NCI-H460 (cell line): ENCODE results near the gene MXD1. TPM values are rescaled to one million over a fixed set of nuclear protein-coding genes. Genes with fewer than 3 reads are reported as not detected.

ENCODE experiments used
- DNase-seq: peaks from one replicate; pipeline ENCODE4 v3.0.0-alpha.2; 2016; ENCODE audit warnings: low read depth; ENCODE audit errors: extremely low read depth
- total RNA-seq: library from RNA; depleted of rRNA; stranded (reverse); fragments of >200 nt; shearing (Covaris generic); gene quantifications from 2 replicates; pipeline ENCODE4 v1.2.3, GENCODE V29; 2014

MXD1 gene
- total RNA-seq, 1 experiment from 2014 or later = 4.9 TPM

DNA sequence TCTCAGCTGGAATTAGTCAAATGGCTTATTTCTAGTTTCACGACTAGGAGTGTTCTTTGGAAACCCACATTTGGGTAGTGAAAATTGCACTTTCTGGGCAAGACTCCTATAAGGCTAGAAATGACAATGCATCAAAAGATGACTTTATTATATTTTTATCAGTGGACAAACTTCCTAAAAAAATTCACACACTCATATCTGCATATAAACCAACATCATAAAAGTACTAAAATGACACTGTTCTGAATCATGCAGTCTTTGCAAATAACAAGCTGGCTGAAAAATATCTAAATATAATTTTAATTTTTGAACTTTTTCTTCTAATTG lies 17.6 kb downstream of the MXD1 start:
- DNase-seq = no peak

DNA sequence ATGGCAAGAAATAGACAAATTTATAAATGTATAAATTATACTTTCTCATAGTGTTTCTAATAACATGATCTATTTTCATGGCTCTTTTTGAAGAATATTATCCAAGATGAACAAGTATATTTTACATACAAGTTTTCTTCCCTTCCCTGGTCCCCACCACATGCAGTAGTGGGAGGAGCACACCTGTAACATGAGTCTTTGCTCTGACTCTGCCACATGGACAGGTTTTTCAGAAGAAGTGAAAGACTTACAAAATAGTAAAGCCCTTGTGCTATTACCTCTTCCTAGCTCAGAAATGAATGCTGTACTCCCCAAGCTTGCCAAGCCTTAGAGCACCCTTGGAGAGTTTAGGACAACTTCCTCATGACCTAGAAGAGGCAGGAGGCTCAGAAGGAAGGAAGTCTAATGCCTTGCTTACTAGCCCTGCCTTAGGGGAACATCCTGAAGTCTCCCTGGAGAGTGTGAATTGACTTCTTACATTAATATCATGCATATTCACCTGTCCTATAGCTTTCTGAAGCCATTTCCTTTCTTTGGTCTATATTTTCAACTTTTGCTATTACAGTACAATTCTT lies 18.4 kb downstream of the MXD1 start:
- DNase-seq = no peak

DNA sequence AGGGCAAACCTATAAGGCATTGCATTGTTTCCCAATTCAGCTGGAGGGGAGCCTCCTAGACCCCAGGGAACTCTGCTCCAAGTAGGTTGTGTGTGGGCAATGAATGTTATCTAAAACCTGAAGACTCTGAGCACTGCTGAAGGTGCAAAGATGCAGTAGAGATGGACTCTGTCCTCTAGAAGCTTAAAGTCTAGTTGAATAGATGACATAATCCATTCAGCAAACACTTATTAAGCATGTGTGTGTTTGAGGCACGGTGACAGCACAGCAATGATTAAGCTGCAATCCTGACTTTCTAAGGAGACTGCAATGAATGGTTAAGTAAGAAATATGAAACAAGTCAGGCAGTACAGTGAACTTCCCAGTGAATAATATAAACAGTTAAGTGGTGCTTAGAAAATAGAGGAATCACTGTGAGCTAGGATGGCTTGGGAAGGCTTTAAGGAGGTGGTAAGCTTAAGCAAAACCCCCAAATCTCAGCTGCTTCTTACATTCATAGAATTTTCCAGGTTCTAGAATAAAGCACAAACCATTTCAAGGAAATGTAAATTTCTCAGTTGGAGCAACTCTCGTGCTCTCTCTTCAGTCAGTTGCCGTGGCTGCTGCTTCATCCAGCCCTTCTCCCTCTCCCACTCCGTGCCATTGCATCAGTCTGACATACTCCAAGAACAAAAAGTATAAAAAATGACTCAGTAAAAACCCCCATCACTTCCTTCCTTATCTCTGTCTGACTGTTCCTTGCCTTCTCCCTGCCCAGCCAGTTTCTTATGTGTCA lies 19.1 kb downstream of the MXD1 start:
- DNase-seq = no peak

DNA sequence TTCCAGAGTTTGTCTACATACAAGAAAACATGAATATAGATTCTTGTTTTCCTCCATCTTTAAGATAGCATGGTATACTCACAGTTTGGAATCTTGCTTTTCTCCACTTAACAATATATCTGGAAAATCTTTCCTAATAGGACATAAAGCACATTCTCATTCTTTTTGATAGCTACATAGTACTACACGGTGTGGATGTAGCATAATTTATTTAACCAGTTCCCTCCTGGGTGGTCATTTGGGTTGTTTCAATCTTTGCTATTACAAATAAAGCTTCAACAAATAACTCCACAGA lies 19.7 kb downstream of the MXD1 start:
- DNase-seq = no peak

DNA sequence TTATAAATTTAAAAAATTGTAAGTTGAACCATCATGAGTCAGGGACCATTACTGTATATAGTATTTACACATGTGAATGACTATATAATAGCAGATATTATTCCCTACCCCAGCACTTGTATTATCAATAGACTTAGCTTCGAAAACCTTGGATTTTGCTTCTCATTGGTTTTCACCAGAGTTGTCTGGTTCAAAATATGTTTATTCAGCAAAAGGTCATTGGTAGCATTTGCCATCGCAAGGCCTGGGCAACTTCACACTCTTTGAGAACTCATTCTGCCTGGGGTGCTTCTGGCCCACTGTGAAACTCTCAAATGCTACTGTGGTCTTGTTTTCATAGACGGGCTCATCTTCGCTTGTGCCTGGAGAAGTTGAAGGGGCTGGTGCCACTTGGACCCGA lies 20.1 kb downstream of the MXD1 start:
- no peak for DNase-seq

DNA sequence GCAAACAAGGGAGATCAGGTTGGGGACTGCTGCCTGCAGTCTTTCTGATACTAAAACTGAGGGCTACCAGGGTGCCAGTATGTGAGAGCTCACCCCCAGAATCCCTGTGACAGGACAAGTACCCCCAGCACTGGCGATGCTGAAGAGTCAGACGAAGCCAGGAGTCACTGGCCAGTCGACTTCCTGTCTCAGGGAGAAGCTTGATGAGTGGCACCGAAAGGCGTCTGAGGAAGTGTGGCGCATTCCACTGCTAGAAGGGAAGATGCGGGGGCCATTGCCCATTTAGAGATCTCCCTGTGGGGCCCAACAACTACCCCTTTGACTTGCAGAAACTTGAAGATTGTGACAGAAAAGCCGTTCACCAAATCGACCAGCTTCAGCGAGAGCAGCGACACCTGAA lies 22.0 kb downstream of the MXD1 start:
- no peak for DNase-seq

DNA sequence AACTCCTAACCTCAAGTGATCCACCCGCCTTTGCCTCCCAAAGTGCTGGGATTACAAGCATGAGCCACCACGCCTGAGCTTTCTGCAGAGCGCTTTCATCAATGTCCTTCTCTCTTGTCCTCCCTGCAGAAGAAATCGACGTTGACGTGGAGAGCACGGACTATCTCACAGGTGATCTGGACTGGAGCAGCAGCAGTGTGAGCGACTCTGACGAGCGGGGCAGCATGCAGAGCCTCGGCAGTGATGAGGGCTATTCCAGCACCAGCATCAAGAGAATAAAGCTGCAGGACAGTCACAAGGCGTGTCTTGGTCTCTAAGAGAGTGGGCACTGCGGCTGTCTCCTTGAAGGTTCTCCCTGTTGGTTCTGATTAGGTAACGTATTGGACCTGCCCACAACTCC lies 23.1 kb downstream of the MXD1 start:
- DNase-seq = no peak

DNA sequence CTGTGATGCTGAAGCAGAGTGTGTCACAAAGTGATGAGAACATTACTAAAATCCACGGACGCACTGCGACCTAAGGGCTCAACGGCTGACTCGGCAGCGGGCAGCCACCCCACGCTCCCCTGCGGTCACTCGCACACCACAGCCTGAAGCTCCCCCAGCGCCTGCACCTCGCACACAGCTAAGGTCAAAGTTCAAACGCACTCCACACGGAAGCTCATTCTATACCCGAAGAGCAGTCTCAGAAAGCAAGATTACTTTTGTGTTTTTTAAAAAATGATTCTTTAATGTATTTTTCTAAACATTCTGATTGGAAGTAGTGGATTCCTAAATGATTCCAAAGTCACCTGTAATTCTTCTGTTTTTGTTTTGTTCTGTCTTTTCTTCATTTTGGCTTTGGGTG lies 24.8 kb downstream of the MXD1 start:
- no peak for DNase-seq

DNA sequence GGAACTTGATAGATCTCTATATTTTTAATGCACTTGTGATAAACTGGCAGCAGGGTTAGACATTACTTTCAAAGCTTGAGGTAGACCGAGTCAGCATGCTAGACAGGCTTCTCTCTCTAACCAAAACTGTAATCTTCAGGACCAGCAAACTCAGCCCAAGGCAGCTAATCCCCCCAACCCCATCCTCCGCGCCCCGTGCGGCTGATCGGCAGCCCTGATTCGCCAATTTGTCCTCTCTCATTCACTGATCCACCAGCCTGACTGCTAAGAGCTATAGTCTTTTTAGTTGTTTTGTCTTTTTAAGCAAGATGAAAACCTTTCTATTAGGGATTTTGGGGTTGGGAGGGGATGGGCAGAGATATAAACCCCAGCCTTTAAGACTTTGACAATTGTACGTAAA lies 25.8 kb downstream of the MXD1 start:
- no peak for DNase-seq

DNA sequence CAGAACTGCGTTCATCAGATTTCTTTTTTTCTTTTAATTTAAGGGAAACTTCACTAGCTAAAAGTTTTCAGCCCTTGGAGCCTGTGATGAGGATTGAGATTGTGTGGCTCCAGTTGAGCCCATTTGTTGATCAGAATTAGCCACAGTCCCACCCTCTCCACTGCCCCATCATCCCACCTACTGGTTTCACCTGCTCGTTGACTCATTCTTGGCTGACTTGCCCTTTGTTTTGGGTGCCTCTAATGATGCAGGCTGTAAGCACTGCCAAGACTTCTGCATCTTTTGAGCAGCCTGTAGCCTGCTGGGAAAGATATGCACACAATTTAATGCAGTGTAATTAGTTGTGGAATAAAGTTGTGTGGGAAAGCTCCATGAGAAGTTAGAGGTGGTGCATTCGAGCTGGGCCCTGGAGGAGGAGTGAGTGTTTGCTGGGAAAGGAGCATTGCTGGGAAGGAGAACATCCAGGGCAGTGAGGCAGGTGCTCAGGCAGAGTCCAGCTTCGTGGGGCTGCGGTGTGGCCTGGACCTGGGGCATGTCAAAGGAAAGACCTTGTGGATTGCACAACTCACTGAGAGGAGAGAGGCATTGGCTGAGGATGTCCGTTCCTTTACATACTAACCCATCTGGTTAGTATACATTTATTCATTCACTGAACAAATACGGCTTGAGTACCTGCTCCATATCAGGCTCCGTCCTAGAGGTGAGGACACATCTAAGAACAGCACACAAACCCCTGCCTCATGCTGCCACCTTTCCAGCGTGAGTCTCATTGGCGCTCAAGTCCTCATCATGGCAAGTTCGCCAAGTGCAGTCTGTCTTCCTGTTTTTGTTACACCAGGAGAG lies 28.3 kb downstream of the MXD1 start:
- no peak for DNase-seq

DNA sequence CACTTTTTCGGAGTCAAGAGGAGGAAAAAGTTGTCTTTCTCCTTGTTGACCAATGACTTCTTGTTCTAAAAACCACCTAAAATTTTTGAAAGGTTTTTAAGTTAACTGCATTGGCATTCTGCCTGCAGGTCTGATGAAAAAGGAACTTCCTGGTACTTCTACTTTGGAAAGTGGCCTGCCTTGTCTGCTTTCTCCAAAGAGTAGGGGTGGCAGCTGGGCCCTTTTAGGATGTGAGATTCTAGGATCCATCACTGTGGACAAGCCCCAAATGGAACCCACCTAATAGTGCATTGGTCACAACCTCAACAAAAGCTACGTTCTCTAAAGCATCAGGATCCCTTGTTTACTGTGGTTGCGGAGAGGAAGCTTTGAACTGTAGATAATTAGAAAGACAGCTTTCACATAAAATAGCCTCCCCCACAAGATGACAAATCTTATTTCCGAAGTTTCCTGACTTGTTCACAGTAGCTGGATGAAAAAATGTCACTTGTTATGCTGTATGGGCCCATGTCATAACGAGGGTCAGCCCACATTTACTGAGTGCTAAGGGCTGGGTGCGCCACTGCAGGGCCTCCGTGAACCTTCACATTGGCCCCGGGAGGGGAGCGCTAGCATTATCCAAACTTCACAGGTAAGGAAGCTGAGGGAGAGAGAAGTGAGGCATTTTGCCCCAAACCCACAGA lies 29.1 kb downstream of the MXD1 start:
- no peak for DNase-seq

DNA sequence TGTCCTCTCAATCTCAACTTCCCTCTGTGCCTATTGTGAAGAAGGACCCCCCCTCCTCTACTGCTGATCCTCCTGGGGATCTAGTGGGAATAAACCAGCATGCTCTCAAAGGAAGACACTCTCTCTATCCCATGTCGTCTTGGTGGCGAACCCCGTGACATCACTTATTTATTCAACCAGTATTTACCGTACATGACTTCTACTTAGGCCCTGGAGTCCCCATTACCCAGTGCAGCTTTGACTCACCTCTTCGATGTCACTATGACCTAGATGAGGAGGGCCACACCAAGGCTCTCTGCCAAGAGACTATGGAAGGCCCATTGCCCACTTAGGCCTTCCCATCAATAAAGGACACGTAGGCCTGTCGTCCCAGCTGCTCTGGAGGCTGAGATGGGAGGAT lies 29.8 kb downstream of the MXD1 start:
- no peak for DNase-seq

DNA sequence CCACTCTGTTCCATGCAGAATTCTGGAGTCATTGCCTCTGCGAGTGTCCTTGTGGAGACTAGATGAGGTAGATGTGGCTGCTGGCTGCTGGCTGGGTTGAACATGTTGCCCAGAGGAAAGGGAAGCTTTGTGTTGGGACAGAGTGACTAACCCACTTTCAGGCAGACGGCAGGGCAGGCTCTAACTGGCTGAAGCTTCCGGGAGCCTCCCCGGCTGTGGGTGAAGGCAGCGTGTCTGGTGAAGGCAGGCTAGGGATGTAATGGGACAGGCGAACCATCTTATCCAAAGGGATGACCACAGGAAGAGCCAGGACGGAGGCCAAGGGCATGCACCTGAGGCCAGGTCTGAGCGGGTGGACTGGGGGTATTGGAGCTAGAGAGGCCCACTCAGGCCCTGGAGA lies 30.5 kb downstream of the MXD1 start:
- no peak for DNase-seq

DNA sequence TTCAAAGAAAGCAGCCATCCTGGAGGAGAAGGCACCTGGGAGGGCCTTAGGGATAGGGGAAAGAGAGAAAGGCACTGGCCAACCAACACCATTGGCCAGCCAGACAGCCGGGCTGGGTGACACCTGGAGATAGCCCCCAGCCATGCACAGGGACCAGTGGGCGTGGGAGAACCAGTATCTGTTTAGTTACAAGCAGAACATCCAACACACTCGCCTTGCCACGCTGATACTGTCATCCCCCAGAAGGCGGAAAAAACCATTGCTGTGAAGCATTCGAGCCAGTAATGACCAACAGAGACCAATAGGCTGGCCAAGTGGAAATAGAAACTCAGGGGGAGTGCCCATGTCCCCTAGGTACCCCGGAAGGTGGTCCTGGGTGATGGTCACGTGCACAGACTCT lies 31.0 kb downstream of the MXD1 start:
- DNase-seq = no peak

DNA sequence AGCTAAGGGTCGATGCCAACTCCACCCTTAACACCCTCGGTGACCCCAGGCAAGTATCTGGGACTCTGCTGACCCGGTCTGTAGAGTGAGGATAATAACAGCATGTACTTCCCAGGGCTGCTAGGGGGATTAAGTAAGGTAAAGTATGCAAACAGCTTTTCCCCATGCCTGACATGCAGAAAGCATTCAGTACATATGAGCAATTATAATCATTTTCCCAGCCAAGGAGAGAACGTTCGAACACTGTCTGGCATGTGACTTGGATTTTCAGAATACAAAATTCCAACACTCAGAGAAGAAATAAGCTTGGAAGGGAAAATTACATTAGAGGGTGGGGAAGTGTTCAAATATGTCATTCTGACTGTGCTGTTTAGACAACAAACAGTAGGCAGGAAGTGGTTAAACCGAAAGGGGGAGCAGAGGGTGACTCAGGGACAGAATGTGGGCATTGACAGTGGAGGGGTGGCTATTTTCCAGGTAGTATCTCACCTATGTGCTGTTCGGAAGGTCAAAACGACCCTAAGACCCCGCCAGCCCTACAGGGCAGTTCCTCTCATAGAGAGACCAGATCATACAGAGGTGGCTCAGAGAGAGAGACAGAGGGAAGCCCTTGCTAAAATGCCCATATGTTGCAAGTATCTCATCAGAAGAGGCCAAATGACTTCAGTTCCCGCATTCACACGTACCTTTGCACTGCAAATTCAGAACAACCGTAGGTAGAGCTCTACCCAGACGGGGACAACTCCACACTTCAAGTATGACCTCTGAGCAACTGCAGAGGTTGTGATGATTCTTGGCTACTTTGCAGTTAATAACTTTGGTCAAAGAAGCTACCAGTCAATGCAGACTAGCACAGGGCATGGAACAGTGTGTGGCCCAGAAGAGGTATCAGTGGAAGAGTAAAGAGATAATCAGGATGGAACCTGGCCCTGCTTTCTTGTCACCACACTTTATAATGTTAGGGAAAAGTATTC lies 31.7 kb downstream of the MXD1 start:
- peak; percentile 34 for DNase-seq

DNA sequence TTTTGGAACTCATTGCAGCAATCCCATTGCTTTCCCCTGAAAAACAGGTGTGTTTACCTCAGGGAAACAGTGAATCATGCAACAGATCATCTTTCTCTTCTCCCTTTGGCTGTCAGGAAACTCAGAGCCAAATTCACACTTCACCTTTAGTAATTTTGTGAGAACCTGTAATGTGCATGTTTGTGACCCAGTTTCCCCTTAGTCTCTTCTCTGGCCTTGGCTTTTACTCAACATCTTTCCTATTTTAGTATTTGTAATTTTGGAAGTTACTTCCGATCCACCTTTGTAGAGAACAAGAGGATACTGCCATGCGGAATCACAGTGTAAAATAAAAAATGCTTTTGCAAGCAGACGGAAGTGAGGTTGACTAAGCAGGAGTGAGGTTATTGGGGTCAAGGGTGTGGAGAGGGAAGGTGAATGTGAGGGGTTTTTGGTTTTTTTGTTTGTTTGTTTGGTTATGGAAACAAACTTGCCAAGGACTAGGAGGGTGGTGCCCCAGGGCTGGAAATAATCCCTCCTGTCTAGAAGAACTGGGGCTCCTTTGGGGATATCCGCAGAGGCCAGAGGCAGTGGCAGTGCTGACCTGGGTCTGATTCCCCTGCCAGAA lies 32.5 kb downstream of the MXD1 start:
- DNase-seq = no peak

DNA sequence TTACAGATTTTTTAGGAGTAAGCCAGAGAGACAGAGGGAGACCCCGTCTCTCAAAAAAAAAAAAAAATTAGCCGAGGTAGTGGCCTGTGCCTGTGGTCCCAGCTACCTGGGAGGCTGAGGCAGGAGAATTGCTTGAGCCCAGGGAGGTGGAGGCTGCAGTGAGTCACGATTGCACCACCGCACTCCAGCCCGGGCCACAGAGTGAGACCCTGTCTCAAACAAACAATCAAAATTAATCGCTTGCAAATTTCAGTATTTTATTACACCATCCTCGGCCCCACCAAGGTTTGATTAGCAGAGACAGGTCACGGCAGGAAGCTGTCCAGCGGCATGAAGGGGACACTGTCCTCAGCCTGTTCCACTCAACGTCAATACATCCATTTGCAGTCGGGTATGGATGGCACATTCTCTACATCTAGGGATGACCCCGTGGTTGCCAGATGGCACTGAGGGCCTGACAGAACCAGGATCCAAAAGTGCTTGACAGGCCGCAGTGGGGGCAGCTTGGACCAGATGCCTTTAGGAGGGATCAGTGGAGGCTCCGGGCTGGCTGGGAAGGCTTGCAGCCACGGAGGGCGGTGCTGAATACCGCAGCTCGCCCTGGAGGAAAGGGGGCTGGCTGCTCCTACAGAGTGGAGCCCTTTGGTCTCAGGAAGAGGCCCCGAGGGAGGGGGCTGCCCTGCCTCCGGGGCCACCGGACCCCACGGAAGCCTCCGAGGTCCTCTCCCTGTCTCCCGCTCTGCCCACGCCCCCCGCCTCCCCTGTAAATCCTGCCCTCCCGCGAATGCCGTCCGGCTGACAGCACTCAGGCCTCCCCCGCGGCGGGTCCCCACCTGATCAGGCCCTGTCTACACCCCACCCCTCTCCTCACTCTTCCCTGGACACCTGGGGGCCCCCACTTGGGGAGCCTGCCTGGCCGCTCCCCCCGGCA lies 33.4 kb downstream of the MXD1 start:
- no peak for DNase-seq

DNA sequence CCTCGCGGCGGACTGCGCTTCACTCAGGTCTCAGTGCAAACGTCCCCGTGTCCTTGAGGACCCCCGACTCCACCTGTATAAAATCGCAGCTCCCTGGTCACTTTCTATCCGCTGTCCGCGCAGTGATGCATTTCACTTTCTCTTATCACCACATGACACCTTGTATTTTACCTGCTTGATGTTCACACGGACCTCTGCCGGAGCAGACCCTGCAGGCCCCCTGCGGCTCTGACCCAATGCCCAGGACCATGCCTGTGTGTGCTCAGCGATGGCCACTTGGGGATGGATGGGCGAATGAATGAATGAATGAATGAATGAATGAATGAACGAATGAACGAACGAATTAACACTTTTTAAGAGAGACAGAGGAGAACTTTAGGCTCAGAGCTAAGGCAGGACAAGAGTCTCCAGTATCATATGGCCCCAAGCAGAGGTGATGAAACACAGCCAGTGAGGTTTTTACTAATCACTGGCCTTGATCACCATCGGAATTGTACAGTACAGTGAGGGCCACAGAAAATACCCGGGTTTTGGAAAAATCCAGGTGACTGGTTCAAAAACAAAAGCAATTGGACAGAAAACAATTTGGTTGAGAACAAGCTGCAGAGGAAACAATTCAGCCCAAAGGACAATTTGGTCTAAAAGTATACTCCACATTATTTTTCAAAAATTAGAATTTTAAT lies 34.2 kb downstream of the MXD1 start:
- no peak for DNase-seq
